ENCODE measurements around the gene WDR4. TPM values are rescaled to one million over a fixed set of nuclear protein-coding genes. Genes with fewer than 3 reads are reported as not detected.

WDR4 gene
- total and polyA plus RNA-seq, 2 of the 13 experiments (the other 11 are each of a cell fraction or from before 2014, with no cell fraction given), result 11.3 to 14.4 TPM

DNA sequence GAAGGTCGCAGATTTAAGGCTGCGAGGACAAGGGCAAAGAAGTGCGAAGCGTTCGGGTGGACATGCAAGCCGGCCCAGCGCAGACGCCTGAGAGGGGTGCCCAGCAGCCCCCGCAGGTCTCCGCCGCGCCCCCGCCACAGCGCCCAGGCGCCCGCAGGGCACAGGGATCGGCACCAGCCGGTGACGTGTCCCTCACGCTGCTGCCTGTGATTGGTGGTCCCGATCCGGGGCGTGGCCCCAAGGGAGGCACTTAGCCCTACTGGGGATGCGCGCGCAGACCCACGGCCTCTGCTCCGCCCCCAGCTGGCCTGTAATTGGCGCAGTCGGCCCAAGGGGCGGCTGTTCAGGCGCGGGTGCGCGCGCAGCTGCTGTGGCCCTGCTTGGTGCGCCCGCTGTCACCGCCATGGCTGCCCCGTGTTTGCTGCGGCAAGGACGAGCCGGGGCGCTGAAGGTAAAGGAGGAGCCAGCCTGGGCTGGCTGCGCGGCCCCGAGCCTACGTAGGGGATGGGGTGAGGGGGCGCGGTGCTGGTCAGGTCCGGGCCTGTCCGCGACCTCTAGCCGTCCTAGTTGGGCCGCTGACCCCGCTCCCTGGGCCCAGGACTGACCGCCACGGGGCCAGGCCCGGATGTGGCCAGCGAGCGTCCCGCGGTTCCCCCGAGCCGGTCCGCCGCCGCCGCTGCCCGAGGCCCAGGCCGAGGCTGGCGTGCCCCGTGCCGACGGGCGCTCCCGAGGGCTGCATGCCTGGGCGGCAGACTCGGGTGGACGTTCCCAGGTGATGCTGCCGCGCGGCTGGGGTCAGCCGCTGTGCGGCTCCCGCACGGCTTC is 13.8 kb upstream of the WDR4 start, which contains the start of gene NDUFV3 (continued):
- TF ChIP-seq NKX3-1 (CRISPR knock-in tag; IDR thresholded peaks at IDR 0.05) (peak; percentile 62), KDM3A (CRISPR knock-in tag; IDR thresholded peaks at IDR 0.05; ENCODE audit: low read depth) (0 out of 2 replicates have a peak, but pooled peaks have one; percentile 74), ZBTB42 (CRISPR knock-in tag; IDR thresholded peaks at IDR 0.05) (peak; percentile 90), ZNF205 (CRISPR knock-in tag; IDR thresholded peaks at IDR 0.05) (no peak; the same call in 1 of the 2 replicates), HMG20A (CRISPR knock-in tag; IDR thresholded peaks at IDR 0.05; ENCODE audit: borderline replicate concordance) (no peak), FOSL1 (CRISPR knock-in tag; IDR thresholded peaks at IDR 0.05; ENCODE audit: borderline replicate concordance) (0 out of 2 replicates have a peak, but pooled peaks have one; percentile 12), ZNF136 (CRISPR knock-in tag; IDR thresholded peaks at IDR 0.05; ENCODE audit: low read depth) (no peak), CREM (IDR thresholded peaks at IDR 0.05) (peak; percentile 62; the same call in 1 of the 2 replicates), CREM (CRISPR knock-in tag; IDR thresholded peaks at IDR 0.05) (no peak), KLF13 (CRISPR knock-in tag; IDR thresholded peaks at IDR 0.05) (no peak), FOXJ3 (CRISPR knock-in tag; IDR thresholded peaks at IDR 0.05; ENCODE audit: borderline replicate concordance) (peak; percentile 49; the same call in 1 of the 2 replicates), SNAI1 (CRISPR knock-in tag; IDR thresholded peaks at IDR 0.05; ENCODE audit: borderline replicate concordance) (peak; percentile 71), NR3C1 (CRISPR knock-in tag; IDR thresholded peaks at IDR 0.05) (no peak), MTF1 (CRISPR knock-in tag; IDR thresholded peaks at IDR 0.05) (no peak), ZNF652 (CRISPR knock-in tag; IDR thresholded peaks at IDR 0.05; ENCODE audit: borderline replicate concordance, low read depth) (no peak), SP5 (CRISPR knock-in tag; IDR thresholded peaks at IDR 0.05; ENCODE audit: borderline replicate concordance, low read depth) (peak; percentile 69), ZSCAN30 (CRISPR knock-in tag; IDR thresholded peaks at IDR 0.05) (peak; percentile 82; the same call in 1 of the 2 replicates)
- TF ChIP-seq, protein P1, sequence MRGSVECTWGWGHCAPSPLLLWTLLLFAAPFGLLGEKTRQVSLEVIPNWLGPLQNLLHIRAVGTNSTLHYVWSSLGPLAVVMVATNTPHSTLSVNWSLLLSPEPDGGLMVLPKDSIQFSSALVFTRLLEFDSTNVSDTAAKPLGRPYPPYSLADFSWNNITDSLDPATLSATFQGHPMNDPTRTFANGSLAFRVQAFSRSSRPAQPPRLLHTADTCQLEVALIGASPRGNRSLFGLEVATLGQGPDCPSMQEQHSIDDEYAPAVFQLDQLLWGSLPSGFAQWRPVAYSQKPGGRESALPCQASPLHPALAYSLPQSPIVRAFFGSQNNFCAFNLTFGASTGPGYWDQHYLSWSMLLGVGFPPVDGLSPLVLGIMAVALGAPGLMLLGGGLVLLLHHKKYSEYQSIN (CRISPR knock-in tag; IDR thresholded peaks at IDR 0.05; ENCODE audit: borderline replicate concordance), result no peak
- TF ChIP-seq, protein P2, sequence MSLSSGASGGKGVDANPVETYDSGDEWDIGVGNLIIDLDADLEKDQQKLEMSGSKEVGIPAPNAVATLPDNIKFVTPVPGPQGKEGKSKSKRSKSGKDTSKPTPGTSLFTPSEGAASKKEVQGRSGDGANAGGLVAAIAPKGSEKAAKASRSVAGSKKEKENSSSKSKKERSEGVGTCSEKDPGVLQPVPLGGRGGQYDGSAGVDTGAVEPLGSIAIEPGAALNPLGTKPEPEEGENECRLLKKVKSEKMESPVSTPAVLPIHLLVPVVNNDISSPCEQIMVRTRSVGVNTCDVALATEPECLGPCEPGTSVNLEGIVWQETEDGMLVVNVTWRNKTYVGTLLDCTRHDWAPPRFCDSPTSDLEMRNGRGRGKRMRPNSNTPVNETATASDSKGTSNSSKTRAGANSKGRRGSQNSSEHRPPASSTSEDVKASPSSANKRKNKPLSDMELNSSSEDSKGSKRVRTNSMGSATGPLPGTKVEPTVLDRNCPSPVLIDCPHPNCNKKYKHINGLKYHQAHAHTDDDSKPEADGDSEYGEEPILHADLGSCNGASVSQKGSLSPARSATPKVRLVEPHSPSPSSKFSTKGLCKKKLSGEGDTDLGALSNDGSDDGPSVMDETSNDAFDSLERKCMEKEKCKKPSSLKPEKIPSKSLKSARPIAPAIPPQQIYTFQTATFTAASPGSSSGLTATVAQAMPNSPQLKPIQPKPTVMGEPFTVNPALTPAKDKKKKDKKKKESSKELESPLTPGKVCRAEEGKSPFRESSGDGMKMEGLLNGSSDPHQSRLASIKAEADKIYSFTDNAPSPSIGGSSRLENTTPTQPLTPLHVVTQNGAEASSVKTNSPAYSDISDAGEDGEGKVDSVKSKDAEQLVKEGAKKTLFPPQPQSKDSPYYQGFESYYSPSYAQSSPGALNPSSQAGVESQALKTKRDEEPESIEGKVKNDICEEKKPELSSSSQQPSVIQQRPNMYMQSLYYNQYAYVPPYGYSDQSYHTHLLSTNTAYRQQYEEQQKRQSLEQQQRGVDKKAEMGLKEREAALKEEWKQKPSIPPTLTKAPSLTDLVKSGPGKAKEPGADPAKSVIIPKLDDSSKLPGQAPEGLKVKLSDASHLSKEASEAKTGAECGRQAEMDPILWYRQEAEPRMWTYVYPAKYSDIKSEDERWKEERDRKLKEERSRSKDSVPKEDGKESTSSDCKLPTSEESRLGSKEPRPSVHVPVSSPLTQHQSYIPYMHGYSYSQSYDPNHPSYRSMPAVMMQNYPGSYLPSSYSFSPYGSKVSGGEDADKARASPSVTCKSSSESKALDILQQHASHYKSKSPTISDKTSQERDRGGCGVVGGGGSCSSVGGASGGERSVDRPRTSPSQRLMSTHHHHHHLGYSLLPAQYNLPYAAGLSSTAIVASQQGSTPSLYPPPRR (CRISPR knock-in tag; IDR thresholded peaks at IDR 0.05; ENCODE audit: borderline replicate concordance), result 0 out of 2 replicates have a peak, but pooled peaks have one; percentile 39
- TF ChIP-seq, protein P3, sequence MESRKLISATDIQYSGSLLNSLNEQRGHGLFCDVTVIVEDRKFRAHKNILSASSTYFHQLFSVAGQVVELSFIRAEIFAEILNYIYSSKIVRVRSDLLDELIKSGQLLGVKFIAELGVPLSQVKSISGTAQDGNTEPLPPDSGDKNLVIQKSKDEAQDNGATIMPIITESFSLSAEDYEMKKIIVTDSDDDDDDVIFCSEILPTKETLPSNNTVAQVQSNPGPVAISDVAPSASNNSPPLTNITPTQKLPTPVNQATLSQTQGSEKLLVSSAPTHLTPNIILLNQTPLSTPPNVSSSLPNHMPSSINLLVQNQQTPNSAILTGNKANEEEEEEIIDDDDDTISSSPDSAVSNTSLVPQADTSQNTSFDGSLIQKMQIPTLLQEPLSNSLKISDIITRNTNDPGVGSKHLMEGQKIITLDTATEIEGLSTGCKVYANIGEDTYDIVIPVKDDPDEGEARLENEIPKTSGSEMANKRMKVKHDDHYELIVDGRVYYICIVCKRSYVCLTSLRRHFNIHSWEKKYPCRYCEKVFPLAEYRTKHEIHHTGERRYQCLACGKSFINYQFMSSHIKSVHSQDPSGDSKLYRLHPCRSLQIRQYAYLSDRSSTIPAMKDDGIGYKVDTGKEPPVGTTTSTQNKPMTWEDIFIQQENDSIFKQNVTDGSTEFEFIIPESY (CRISPR knock-in tag; IDR thresholded peaks at IDR 0.05), result no peak
- TF ChIP-seq, protein P4, sequence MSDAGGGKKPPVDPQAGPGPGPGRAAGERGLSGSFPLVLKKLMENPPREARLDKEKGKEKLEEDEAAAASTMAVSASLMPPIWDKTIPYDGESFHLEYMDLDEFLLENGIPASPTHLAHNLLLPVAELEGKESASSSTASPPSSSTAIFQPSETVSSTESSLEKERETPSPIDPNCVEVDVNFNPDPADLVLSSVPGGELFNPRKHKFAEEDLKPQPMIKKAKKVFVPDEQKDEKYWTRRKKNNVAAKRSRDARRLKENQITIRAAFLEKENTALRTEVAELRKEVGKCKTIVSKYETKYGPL (CRISPR knock-in tag; IDR thresholded peaks at IDR 0.05), result no peak
- TF ChIP-seq, protein P5, sequence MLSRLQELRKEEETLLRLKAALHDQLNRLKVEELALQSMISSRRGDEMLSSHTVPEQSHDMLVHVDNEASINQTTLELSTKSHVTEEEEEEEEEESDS (CRISPR knock-in tag; IDR thresholded peaks at IDR 0.05; ENCODE audit: borderline replicate concordance), result no peak

Data from HepG2 (cell line).